Sigmoid colon (tissue), 7 donors: ENCODE measurements around the gene CLCNKA. TPM values are rescaled to one million over a fixed set of nuclear protein-coding genes. Genes with fewer than 3 reads are reported as not detected.

ENCODE experiments used
- DNase-seq: peaks from one replicate; pipeline ENCODE4 v3.0.0-alpha.2; 2019
- H3K27ac ChIP-seq, 4 donors: fragments of 200-600 bp; sonication (generic); one replicate each; pipeline ENCODE4 v1.5.1; 2016 to 2019; ENCODE audit warnings: mild to moderate bottlenecking in 1 of 4
- H3K27me3 ChIP-seq, 3 donors: fragments of 200-600 bp; sonication (generic); one replicate each; pipeline ENCODE4 v1.5.1; 2019; ENCODE audit warnings: mild to moderate bottlenecking in 1 of 3
- H3K36me3 ChIP-seq, 4 donors: fragments of 200-600 bp; sonication (generic); one replicate each; pipeline ENCODE4 v1.5.1; 2016 to 2019
- H3K4me1 ChIP-seq, 4 donors: fragments of 200-600 bp; sonication (generic); one replicate each; pipeline ENCODE4 v1.5.1; 2017 to 2019
- H3K4me3 ChIP-seq, 4 donors: fragments of 200-600 bp; sonication (generic); one replicate each; pipeline ENCODE4 v1.5.1; 2017 to 2019; ENCODE audit warnings: mild to moderate bottlenecking in 2 of 4, moderate library complexity in 1 of 4
- H3K9me3 ChIP-seq, 4 donors: fragments of 200-600 bp in 3 of 4; sonication (generic) in 3 of 4; one replicate each; pipeline versions ENCODE4 v1.5.1 to v1.6.1; 2013 to 2019
- CTCF ChIP-seq, 4 experiments: fragments of 450-650 bp in 3 of 4; fragments of 200-600 bp in 1 of 4; IDR thresholded peaks; one replicate each; pipeline ENCODE4 v1.5.1; 2016 to 2019; ENCODE audit warnings: antibody characterized with exemption in 4 of 4, mild to moderate bottlenecking in 3 of 4, moderate library complexity in 2 of 4
- EP300 ChIP-seq, 4 donors: sonication (generic); formaldehyde crosslinking; IDR thresholded peaks; one replicate each; pipeline ENCODE4 v1.6.1; 2017; ENCODE audit warnings: antibody characterized with exemption in 4 of 4
- POLR2A ChIP-seq, 2 donors: fragments of 450-650 bp; IDR thresholded peaks; one replicate each; pipeline ENCODE4 v1.6.1; 2016; ENCODE audit warnings: antibody characterized with exemption in 2 of 2, mild to moderate bottlenecking in 2 of 2, moderate library complexity in 2 of 2
- POLR2AphosphoS5 ChIP-seq, 4 donors: sonication (generic); formaldehyde crosslinking; IDR thresholded peaks; one replicate each; pipeline ENCODE4 v1.6.1; 2017; ENCODE audit warnings: antibody characterized with exemption in 4 of 4
- WGBS, 2 donors: extraction: QIAGEN DNeasy Blood & Tissue Kit; methylation state at CpG; one replicate each; pipeline ENCODE4 v1.1.7; 2013; 5-methylcytosine and 5-hydroxymethylcytosine counted together
- intact Hi-C: fragments of 100-400 bp; cut with DNase I; formaldehyde crosslinking; loops from one replicate; pipeline ENCODE4 v1.15.1; 2023
- polyA plus RNA-seq, 3 donors: library from polyadenylated mRNA; stranded (reverse); fragments of 200-250 nt; gene quantifications; one replicate each; pipeline ENCODE4 v1.2.3, GENCODE V29; 2013
- total RNA-seq, 4 donors: library from RNA; depleted of rRNA; stranded (reverse); fragments of >200 nt; gene quantifications; one replicate each; pipeline ENCODE4 v1.1.0, GENCODE V29; 2016
- donor health status: healthy with polysubstance abuse.
- donor health status: Bipolar disorder and iron deficiency.
- donor health status: healthy.

Gene CLCNKA
- total and polyA plus RNA-seq, 7 donors: 0.13 to 1.1 TPM; not detected in 5

- TF ChIP-seq CTCF (IDR thresholded peaks at IDR 0.05) (no peak), EP300 (IDR thresholded peaks at IDR 0.05) (no peak), POLR2A (IDR thresholded peaks at IDR 0.05) (no peak), POLR2AphosphoS5 (IDR thresholded peaks at IDR 0.05) (no peak)
- 79 to 87% methylated on average over 4 of the region's 4 CpGs for WGBS, 2 donors
- DNase-seq: no peak
- Histone ChIP-seq H3K4me1 (peaks cover 0 to 9% (median 3%) of the 10 kb centered on the region in 4 donors), H3K9me3 (no peaks in the 10 kb centered on the region), H3K27me3 (no peaks in the 10 kb centered on the region), H3K36me3 (no peaks in the 10 kb centered on the region), H3K4me3 (no peak overlapping the region), H3K27ac (no peak overlapping the region)
- intact Hi-C loops: no loop called here
These were observed 44.4 kb downstream of the CLCNKA start for GRCh38 chr1:16066245-16066644.

DNA sequence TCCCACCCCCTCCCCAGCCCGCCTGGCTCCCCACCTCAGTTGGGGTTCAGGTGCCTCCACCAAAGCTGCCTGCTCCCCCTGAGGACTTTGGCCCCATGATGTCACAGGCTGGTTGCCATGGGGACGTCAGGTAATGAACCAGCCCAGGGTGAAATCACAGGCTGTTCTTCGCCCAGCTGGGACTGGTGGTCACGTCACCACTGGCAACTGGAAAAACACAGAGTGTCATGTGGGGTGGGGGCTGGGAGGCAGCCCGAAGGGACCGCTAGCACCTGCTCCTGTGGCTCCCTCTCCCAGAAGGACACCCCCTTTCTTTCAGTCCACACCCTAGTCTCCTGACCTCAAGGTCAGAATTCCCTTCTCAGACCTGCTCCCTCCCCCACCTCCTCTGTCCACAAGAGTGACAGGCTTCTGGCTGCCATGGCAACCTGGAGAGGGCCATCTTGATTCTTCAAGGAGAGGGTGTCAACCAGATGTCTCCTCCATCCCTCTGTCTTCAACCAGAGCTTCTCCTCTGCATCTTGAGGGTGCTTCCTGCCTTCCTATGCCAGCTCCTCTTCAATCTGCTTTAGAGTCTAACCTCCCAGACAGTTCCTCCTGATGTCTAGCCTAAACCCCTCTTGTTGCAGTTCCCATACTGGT is 45.4 kb downstream of the CLCNKA start:
- Histone ChIP-seq H3K27me3 (no peaks in the 10 kb centered on the region), H3K4me1 (peaks cover 0 to 9% (median 3%) of the 10 kb centered on the region in 4 donors), H3K9me3 (no peaks in the 10 kb centered on the region), H3K27ac (no peak overlapping the region), H3K4me3 (no peak overlapping the region), H3K36me3 (no peaks in the 10 kb centered on the region)
- DNase-seq: no peak
- intact Hi-C loops: no loop called here
- TF ChIP-seq CTCF (IDR thresholded peaks at IDR 0.05): no peak
- no peak for TF ChIP-seq EP300 (IDR thresholded peaks at IDR 0.05)
- TF ChIP-seq POLR2AphosphoS5 (IDR thresholded peaks at IDR 0.05): no peak
- TF ChIP-seq POLR2A (IDR thresholded peaks at IDR 0.05): no peak
- 12 to 54% methylated on average over 6 of the region's 6 CpGs for WGBS, 2 donors

DNA sequence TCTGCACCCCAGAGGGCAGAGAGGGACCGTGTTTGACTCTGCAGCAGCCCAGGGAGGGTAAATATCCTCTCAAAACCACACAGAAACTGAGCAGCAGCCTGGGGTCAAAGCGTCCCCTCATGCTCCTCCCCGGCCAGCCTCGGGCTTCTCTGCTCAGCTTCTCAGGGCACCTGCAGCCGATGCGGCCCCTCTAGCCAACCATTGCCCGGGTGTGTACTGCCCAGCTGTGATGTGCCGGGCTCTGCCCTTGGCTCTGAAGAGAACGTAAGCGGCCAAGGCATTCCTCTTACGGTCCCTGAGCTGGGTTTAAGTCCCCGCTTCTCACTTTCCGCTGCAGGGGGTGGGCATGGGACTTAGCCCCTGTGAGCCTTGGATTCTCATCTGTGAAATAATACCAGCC is 46.1 kb downstream of the CLCNKA start:
- 76% methylated on average over 13 of the region's 13 CpGs for WGBS, 2 donors
- Histone ChIP-seq H3K27me3 (peaks cover 0 to 4% (median 4%) of the 10 kb centered on the region in 3 donors), H3K9me3 (no peaks in the 10 kb centered on the region), H3K4me3 (no peak overlapping the region), H3K27ac (no peak overlapping the region), H3K36me3 (no peaks in the 10 kb centered on the region), H3K4me1 (peaks cover 0 to 11% (median 5%) of the 10 kb centered on the region in 4 donors)
- no peak for TF ChIP-seq POLR2AphosphoS5 (IDR thresholded peaks at IDR 0.05)
- TF ChIP-seq CTCF (IDR thresholded peaks at IDR 0.05): no peak
- no peak for TF ChIP-seq EP300 (IDR thresholded peaks at IDR 0.05)
- TF ChIP-seq POLR2A (IDR thresholded peaks at IDR 0.05): no peak
- no peak for DNase-seq
- intact Hi-C loops: no loop called here

GRCh38 chr1:16068356-16069270 is 46.8 kb downstream of the CLCNKA start:
- H3K27me3 ChIP-seq: peaks cover 0 to 10% (median 8%) of the 10 kb centered on the region in 3 donors
- no peak for DNase-seq
- no peaks in the 10 kb centered on the region for H3K9me3 ChIP-seq
- TF ChIP-seq POLR2A (IDR thresholded peaks at IDR 0.05): no peak
- TF ChIP-seq POLR2AphosphoS5 (IDR thresholded peaks at IDR 0.05): no peak
- TF ChIP-seq CTCF (IDR thresholded peaks at IDR 0.05): no peak
- TF ChIP-seq EP300 (IDR thresholded peaks at IDR 0.05): no peak
- no peaks in the 10 kb centered on the region for H3K36me3 ChIP-seq
- no peak overlapping the region for H3K4me3 ChIP-seq
- peaks cover 0 to 16% (median 11%) of the 10 kb centered on the region in 4 donors for H3K4me1 ChIP-seq
- no peak overlapping the region for H3K27ac ChIP-seq
- 70 to 79% methylated on average over 11 of the region's 11 CpGs for whole genome bisulfite sequencing, 2 donors
- intact Hi-C loops: no loop called here
